ENCODE data around the gene LDLRAD3. TPM values are rescaled to one million over a fixed set of nuclear protein-coding genes. Genes with fewer than 3 reads are reported as not detected.

LDLRAD3 gene
- total RNA-seq, 1 experiment from 2014 or later = 28.1 TPM

- Histone ChIP-seq H3K4me3 (ENCODE audit: low read depth in 2 of 2, low read length in 2 of 2) (no peak overlapping the region), H3K4me1 (ENCODE audit: control insufficient read depth, insufficient read depth, low read length) (no peaks in the 10 kb centered on the region), H3K9me3 (ENCODE audit: control insufficient read depth, insufficient read depth, low read depth, low read length) (no peaks in the 10 kb centered on the region), H3K36me3 (ENCODE audit: control insufficient read depth, insufficient read depth, low read length) (no peaks in the 10 kb centered on the region), H3K27ac (ENCODE audit: low read length) (no peak overlapping the region), H3K27me3 (ENCODE audit: control insufficient read depth, insufficient read depth, low read length) (no peaks in the 10 kb centered on the region)
- BruUV-seq (replicated peaks) = no TSS peak
- intact Hi-C loops (cut with micrococcal nuclease; ENCODE audit: unreplicated experiment) = no loop called here
- ATAC-seq (no peak), DNase-seq (ENCODE audit: low read depth, low spot score) (no peak)
- in situ Hi-C loops (cut with HindIII; ENCODE audit: low pct_unique_long_range_greater_than_20kb, low sequenced_read_pairs) = no loop called here
- TF ChIP-seq, protein P1, sequence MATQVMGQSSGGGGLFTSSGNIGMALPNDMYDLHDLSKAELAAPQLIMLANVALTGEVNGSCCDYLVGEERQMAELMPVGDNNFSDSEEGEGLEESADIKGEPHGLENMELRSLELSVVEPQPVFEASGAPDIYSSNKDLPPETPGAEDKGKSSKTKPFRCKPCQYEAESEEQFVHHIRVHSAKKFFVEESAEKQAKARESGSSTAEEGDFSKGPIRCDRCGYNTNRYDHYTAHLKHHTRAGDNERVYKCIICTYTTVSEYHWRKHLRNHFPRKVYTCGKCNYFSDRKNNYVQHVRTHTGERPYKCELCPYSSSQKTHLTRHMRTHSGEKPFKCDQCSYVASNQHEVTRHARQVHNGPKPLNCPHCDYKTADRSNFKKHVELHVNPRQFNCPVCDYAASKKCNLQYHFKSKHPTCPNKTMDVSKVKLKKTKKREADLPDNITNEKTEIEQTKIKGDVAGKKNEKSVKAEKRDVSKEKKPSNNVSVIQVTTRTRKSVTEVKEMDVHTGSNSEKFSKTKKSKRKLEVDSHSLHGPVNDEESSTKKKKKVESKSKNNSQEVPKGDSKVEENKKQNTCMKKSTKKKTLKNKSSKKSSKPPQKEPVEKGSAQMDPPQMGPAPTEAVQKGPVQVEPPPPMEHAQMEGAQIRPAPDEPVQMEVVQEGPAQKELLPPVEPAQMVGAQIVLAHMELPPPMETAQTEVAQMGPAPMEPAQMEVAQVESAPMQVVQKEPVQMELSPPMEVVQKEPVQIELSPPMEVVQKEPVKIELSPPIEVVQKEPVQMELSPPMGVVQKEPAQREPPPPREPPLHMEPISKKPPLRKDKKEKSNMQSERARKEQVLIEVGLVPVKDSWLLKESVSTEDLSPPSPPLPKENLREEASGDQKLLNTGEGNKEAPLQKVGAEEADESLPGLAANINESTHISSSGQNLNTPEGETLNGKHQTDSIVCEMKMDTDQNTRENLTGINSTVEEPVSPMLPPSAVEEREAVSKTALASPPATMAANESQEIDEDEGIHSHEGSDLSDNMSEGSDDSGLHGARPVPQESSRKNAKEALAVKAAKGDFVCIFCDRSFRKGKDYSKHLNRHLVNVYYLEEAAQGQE (IDR thresholded peaks at IDR 0.05; ENCODE audit: insufficient read depth in 1 of 2, low read depth in 2 of 2, low read length in 1 of 2) = no peak
- TF ChIP-seq TCF7L2 (IDR thresholded peaks at IDR 0.05; ENCODE audit: low read depth, low read length) = no peak
- ChIA-PET CTCF (no interaction called here), POLR2A (no interaction called here)
Measured at GRCh38 chr11:36167073-36167472, 223.2 kb downstream of the LDLRAD3 start.

- in situ Hi-C loops (cut with HindIII; ENCODE audit: low pct_unique_long_range_greater_than_20kb, low sequenced_read_pairs) = no loop called here
- H3K36me3 ChIP-seq (ENCODE audit: control insufficient read depth, insufficient read depth, low read length) = no peaks in the 10 kb centered on the region
- BruUV-seq (replicated peaks) = no TSS peak
- H3K27me3 ChIP-seq (ENCODE audit: control insufficient read depth, insufficient read depth, low read length) = no peaks in the 10 kb centered on the region
- no peak overlapping the region for H3K4me3 ChIP-seq (ENCODE audit: low read depth in 2 of 2, low read length in 2 of 2)
- TF ChIP-seq, protein P1 (IDR thresholded peaks at IDR 0.05; ENCODE audit: insufficient read depth in 1 of 2, low read depth in 2 of 2, low read length in 1 of 2) = no peak
- TF ChIP-seq POLR2AphosphoS5 (IDR thresholded peaks at IDR 0.05; ENCODE audit: low read depth, low read length) (no peak), TCF7L2 (IDR thresholded peaks at IDR 0.05; ENCODE audit: low read depth, low read length) (no peak), SIN3A (IDR thresholded peaks at IDR 0.05; ENCODE audit: borderline replicate concordance, insufficient read depth, low read depth, low read length) (no peak)
- TF ChIP-seq, protein P2, sequence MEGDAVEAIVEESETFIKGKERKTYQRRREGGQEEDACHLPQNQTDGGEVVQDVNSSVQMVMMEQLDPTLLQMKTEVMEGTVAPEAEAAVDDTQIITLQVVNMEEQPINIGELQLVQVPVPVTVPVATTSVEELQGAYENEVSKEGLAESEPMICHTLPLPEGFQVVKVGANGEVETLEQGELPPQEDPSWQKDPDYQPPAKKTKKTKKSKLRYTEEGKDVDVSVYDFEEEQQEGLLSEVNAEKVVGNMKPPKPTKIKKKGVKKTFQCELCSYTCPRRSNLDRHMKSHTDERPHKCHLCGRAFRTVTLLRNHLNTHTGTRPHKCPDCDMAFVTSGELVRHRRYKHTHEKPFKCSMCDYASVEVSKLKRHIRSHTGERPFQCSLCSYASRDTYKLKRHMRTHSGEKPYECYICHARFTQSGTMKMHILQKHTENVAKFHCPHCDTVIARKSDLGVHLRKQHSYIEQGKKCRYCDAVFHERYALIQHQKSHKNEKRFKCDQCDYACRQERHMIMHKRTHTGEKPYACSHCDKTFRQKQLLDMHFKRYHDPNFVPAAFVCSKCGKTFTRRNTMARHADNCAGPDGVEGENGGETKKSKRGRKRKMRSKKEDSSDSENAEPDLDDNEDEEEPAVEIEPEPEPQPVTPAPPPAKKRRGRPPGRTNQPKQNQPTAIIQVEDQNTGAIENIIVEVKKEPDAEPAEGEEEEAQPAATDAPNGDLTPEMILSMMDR (IDR thresholded peaks at IDR 0.05) = no peak
- H3K27ac ChIP-seq (ENCODE audit: low read length) = no peak overlapping the region
- no peaks in the 10 kb centered on the region for H3K9me3 ChIP-seq (ENCODE audit: control insufficient read depth, insufficient read depth, low read depth, low read length)
- H3K4me1 ChIP-seq (ENCODE audit: control insufficient read depth, insufficient read depth, low read length) = no peaks in the 10 kb centered on the region
- CTCF ChIA-PET = no interaction called here
- DNase-seq (ENCODE audit: low read depth, low spot score) = no peak
- no peak for ATAC-seq
- POLR2A ChIA-PET = no interaction called here
- intact Hi-C loops (cut with micrococcal nuclease; ENCODE audit: unreplicated experiment) = no loop called here
Measured at GRCh38 chr11:36167729-36168128, 223.9 kb downstream of the LDLRAD3 start.

Data from Panc1 (cell line).